GM19043 (cell line): ENCODE results near the gene ASB2.

ENCODE experiments used
- ATAC-seq: cut with Tn5 transposase; IDR thresholded peaks from one replicate; pipeline ENCODE4 v1.9.1; 2021; ENCODE audit warnings: low read depth; ENCODE audit not compliant: unreplicated experiment

The ASB2 gene

DNA sequence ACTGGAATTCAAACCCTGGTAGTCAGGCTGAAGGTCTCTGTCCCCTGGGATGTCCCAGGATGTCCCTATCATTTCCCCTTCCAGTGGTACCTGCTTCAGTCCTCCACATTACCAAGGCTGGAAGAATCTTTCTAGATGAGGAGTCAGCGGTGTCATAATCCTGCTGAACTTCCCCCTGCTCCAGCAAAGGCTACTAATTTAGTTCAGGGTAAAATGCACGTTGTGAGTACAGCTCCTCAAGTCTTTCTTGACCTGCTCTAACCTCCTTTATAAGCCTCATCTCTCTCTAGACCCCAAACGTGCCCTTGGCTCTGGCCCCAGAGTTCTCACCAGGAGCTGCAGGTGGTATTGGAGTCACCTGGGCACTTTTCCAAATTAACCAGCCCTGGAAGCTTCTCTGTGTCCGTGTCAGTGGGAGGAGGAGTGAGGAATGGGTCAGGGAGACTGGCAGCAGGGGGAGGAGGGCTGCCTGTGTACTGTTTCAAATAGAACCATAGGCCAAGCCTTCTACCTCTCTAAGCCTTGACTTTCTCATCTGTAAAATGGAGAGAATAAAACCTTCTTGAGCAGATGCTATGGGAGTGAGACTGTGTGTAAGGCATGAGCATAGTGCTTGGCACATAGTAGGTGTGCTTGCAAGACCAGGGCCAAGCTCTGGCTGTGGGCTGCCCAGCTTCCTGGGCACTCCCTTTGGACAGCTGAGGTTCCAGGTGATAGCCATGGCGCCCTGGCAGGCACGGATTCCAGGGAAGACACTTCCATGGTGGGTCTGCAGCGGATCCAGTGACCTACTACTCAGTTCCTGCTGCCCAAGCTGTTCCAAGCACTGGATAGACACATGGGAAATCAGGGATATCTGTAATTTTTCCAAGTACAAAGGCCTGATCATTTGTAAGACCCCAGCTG lies 24.5 kb downstream of the ASB2 start:
- ATAC-seq = no peak

GRCh38 chr14:93950948-93951634 lies 25.3 kb downstream of the ASB2 start:
- ATAC-seq = no peak

GRCh38 chr14:93949511-93950075 lies 26.8 kb downstream of the ASB2 start:
- ATAC-seq = no peak

DNA sequence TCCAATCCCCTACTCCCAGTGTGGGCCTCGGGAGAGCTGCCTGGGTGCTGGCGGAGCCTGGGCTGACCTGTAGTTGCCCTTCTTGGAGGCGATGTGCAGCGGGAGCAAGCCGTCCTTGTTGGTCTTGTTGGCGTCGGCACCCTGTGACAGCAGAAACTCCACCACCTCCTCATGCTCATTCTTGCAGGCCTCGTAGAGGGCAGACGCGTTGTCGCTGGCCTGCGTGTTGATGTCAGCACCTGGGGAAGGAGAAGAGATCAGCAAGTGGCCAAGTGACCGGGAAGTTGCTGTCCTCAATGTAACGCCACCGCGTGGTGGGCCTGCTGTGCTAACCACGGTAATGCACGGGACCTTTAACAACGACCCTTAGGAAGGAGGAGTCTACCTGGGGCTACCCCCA lies 29.1 kb downstream of the ASB2 start:
- ATAC-seq = no peak

- no peak for ATAC-seq
Measured at GRCh38 chr14:93946541-93947090, 29.8 kb downstream of the ASB2 start.

- no peak for ATAC-seq
Measured at GRCh38 chr14:93946104-93946503, 30.3 kb downstream of the ASB2 start.

DNA sequence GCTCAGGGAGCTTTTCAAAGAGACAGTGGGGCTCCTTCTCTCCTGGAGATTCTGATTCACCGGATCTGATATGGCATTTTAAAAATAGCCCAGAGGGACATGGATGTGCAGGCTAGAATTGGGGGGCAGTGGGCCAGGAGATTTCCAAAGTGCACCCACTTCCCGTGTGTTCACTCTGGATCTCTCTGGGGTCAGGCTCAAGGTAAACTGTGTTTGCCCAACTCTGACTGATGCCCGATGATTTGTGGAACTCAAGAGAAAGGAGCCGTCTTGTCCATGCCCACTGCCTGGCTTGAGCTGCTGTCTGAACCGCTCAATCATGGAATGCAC lies 31.3 kb downstream of the ASB2 start:
- ATAC-seq = no peak

GRCh38 chr14:93944348-93945069 lies 31.9 kb downstream of the ASB2 start:
- no peak for ATAC-seq

DNA sequence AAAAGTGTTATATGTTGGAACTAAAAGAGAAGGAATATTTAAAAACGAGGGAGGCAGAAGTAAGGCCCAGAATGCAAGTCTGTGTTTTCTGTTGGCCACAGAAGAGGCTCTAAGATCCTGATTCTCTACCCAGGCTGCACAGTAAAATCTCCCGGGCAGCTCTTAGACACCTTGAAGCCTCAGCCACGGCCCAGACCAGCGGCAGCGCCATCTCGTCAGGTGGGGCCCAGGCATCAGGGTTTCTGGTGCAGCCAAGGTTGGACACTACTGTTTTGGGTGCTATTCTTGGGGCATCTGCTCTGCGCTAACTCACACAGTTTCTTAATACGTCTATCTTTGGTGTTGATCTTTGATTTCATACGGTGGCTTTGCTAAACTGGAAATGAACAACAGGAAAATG lies 32.4 kb downstream of the ASB2 start:
- no peak for ATAC-seq

DNA sequence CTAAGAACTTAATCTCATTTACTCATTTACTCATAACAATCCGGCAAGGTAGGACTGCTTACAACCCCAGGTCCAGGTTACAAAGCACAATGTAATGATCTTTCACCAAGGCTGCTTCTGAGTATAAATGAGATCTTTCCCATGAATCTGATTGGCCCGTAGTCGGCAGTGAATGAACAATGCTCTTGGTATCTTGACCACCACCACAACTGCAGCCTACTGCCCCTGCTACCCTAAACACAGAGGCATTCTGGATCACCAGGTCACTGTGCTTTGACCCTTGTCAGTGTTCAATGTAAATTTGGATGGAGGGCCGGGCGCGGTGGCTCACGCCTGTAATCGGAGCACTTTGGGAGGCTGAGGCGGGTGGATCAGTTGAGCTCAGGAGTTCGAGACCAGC lies 33.3 kb downstream of the ASB2 start:
- ATAC-seq = no peak

- ATAC-seq = no peak
Measured at GRCh38 chr14:93941293-93941910, 35.0 kb downstream of the ASB2 start.

- ATAC-seq = no peak
Measured at GRCh38 chr14:93940437-93940836, 35.9 kb downstream of the ASB2 start.

- peak; percentile 91 for ATAC-seq
Measured at GRCh38 chr14:93939304-93940229, 36.8 kb downstream of the ASB2 start.

DNA sequence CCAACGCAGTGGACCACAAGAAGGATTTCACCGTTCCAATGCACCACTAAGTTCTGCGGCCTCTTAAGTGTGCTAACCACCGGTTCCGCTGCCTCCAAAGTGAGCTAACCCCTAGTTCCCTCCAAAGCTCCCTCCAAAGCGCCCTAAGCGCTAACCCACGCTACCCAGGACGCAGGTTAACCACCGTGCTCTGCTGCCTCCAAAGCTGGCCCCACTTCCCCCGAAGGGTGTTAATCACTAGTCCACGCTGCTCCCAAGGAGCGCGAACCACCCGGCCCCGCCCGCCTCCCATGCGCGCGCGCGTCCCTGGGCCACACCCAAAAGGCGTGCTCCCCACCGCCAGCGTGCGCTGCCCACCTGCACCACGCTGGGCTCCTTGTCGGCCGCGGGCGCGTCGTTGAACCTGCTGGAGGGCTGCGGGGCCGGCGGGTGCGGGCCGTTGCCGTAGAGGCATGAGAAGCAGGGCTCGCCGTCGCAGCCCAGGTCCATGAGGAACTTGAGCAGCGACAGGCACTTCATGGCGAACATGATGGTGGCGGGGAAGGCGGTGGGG lies 37.5 kb downstream of the ASB2 start:
- ATAC-seq = no peak

GRCh38 chr14:93937519-93937918 lies 38.9 kb downstream of the ASB2 start:
- ATAC-seq = no peak

GRCh38 chr14:93936926-93937325 lies 39.4 kb downstream of the ASB2 start:
- no peak for ATAC-seq

DNA sequence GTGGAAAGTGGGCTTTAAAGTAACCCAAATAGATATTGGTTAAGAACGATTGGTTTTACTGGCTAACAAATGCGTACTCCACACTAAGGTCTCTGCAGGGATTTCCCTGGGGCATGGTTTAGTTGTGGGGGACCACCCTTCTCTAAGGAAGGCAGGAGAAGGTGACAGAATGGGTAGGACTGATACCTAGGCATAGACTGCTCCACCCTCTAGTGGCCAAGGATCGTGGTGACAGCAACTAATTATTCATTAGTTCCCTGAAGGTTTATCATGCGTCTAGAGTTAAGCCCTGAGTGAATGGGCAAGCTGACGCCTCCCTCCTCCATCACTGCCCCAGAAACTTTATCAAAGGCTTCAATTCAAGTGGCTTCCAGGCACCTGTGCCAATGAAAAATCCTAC lies 40.1 kb downstream of the ASB2 start:
- ATAC-seq = no peak

GRCh38 chr14:93935213-93935612 lies 41.2 kb downstream of the ASB2 start:
- no peak for ATAC-seq

GRCh38 chr14:93932642-93933041 lies 43.7 kb downstream of the ASB2 start:
- ATAC-seq = no peak
